OCI-LY7 (cell line): ENCODE data around the gene ISG20L2. TPM values are rescaled to one million over a fixed set of nuclear protein-coding genes. Genes with fewer than 3 reads are reported as not detected.

Source experiments
- BruUV-seq: library from RNA; stranded (reverse); fragments of 400-500 nt; replicated peaks from 2 replicates; lab custom pipeline; 2021; lab: Mats Ljungman, UMichigan
- CTCF ChIA-PET: fragments of 300-600 bp; sonication (Branson Sonifier 250); formaldehyde crosslinking; loops from one replicate; lab custom pipeline; 2022; ENCODE audit warnings: antibody characterized with exemption; ENCODE audit not compliant: unreplicated experiment; lab: Charles Lee
- POLR2A ChIA-PET: fragments of 300-600 bp; sonication (Branson Sonifier 250); formaldehyde crosslinking; loops from one replicate; lab custom pipeline; 2022; ENCODE audit warnings: antibody characterized with exemption; lab: Charles Lee
- DNase-seq: peaks from one replicate; pipeline ENCODE4 v3.0.0-alpha.2; 2015; ENCODE audit warnings: low spot score
- H2AFZ ChIP-seq: fragments of 200-600 bp; sonication (generic), shearing (Covaris generic); 2 replicates; pipeline ENCODE4 v1.6.1; 2014; ENCODE audit warnings: mild to moderate bottlenecking, antibody characterized with exemption, low read length, moderate library complexity
- H3K27ac ChIP-seq: fragments of 200-600 bp; sonication (generic); 2 replicates; pipeline ENCODE4 v1.5.1; 2014; ENCODE audit warnings: mixed run types, low read depth, mild to moderate bottlenecking, moderate library complexity, low read length, inconsistent platforms; ENCODE audit not compliant: poor library complexity, severe bottlenecking
- H3K36me3 ChIP-seq: fragments of 200-600 bp; sonication (generic); 2 replicates; pipeline ENCODE4 v1.6.1; 2014; ENCODE audit warnings: mild to moderate bottlenecking, antibody characterized with exemption, low read length, moderate library complexity, mixed read lengths; ENCODE audit not compliant: insufficient read depth
- H3K4me1 ChIP-seq: fragments of 200-600 bp; sonication (generic); 2 replicates; pipeline ENCODE4 v1.5.1; 2014; ENCODE audit warnings: mild to moderate bottlenecking, low read length; ENCODE audit not compliant: insufficient read depth, poor library complexity, severe bottlenecking
- H3K4me2 ChIP-seq: fragments of 200-600 bp; sonication (generic); 2 replicates; pipeline ENCODE4 v1.6.1; 2014; ENCODE audit warnings: mild to moderate bottlenecking, low read length
- H3K4me3 ChIP-seq: fragments of 200-600 bp; sonication (generic); 2 replicates; pipeline ENCODE4 v1.5.1; 2014; ENCODE audit warnings: mild to moderate bottlenecking, low read depth, low read length; ENCODE audit not compliant: poor library complexity, severe bottlenecking
- H3K79me2 ChIP-seq: fragments of 200-600 bp; sonication (generic); 2 replicates; pipeline ENCODE4 v1.6.1; 2016; ENCODE audit warnings: low read depth, mild to moderate bottlenecking, low read length, moderate library complexity, mixed read lengths; ENCODE audit not compliant: insufficient read depth
- H3K9me2 ChIP-seq: fragments of 200-600 bp; sonication (generic); 2 replicates; pipeline ENCODE4 v1.6.1; 2016; ENCODE audit warnings: mild to moderate bottlenecking, low read length, mixed read lengths; ENCODE audit not compliant: insufficient read depth
- H3K9me3 ChIP-seq: fragments of 200-600 bp; sonication (generic); 2 replicates; pipeline ENCODE4 v1.6.1; 2014; ENCODE audit warnings: mild to moderate bottlenecking, mixed run types, low read length, mixed read lengths
- H4K20me1 ChIP-seq: fragments of 200-600 bp; sonication (generic); 2 replicates; pipeline ENCODE4 v1.6.1; 2014; ENCODE audit warnings: mild to moderate bottlenecking, antibody characterized with exemption, low read length, moderate library complexity, mixed read lengths; ENCODE audit not compliant: insufficient read depth
- EZH2phosphoT487 ChIP-seq: fragments of 200-600 bp; sonication (generic); IDR thresholded peaks from 2 replicates; pipeline ENCODE4 v1.6.1; 2018; ENCODE audit warnings: low read depth, borderline replicate concordance, mild to moderate bottlenecking, mixed run types, antibody characterized with exemption, low read length, moderate library complexity, mixed read lengths
- intact Hi-C: fragments of 100-400 bp; cut with micrococcal nuclease; formaldehyde crosslinking; loops from one replicate; pipeline ENCODE4 v1.10.0; 2022; ENCODE audit not compliant: unreplicated experiment
- total RNA-seq, 2 experiments: library from RNA; depleted of rRNA in 1 of 2; stranded (reverse); fragments of >200 nt in 1 of 2; shearing (Covaris generic) in 1 of 2; gene quantifications; 2 replicates each; pipeline ENCODE4 v1.2.3, GENCODE V29; 2014 to 2022
- TF ChIP-seq, protein P1 (sequence below): fragments of 200-600 bp; sonication (generic); conservative IDR thresholded peaks from 2 replicates; pipeline ENCODE4 v1.5.1; 2014; ENCODE audit warnings: mild to moderate bottlenecking, antibody characterized with exemption, low read length, moderate library complexity, mixed read lengths

ISG20L2 gene
- total RNA-seq, 2 experiments from 2014 or later, result 37.9 to 74.1 TPM

DNA sequence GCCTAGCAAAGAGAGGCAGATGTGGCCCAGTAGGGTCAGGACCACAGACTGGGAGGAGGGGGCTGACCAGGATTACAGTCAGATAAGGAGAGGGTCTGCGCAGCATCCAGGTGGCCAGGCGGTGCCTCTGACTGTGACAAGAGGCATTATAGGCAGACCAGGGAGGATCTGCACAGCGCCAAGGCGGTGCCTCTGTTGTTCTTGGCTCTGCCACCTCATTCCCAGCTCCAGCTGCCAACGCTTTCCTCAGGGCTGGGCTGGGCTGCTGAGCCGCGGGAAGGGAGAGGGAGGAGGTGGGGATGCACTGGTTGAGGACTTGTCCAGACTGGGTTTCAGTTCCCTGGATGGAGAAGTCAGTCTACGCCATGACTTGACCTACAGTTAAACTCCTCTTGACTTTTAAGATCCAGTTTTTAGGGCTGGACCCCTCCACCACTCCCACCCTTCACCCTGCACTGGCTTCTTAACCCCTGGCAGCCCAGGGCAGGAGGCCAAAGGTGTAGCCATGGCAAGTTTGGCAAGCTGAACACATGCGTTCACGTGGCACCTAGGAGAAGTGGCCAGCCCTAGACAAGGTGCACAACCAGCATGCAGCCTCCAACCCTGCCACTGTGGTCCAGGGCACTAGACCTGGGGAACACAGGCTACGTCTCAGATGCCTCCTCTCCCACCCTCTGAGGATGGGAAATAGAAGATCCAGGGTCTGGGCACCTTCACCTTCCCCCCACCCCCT lies 18.6 kb downstream of the ISG20L2 start:
- TF ChIP-seq, protein P1, sequence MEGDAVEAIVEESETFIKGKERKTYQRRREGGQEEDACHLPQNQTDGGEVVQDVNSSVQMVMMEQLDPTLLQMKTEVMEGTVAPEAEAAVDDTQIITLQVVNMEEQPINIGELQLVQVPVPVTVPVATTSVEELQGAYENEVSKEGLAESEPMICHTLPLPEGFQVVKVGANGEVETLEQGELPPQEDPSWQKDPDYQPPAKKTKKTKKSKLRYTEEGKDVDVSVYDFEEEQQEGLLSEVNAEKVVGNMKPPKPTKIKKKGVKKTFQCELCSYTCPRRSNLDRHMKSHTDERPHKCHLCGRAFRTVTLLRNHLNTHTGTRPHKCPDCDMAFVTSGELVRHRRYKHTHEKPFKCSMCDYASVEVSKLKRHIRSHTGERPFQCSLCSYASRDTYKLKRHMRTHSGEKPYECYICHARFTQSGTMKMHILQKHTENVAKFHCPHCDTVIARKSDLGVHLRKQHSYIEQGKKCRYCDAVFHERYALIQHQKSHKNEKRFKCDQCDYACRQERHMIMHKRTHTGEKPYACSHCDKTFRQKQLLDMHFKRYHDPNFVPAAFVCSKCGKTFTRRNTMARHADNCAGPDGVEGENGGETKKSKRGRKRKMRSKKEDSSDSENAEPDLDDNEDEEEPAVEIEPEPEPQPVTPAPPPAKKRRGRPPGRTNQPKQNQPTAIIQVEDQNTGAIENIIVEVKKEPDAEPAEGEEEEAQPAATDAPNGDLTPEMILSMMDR, result no peak
- TF ChIP-seq EZH2phosphoT487, result no peak
- Histone ChIP-seq H4K20me1 (no peaks in the 10 kb centered on the region), H3K9me3 (no peaks in the 10 kb centered on the region), H3K36me3 (no peaks in the 10 kb centered on the region), H3K79me2 (no peaks in the 10 kb centered on the region), H3K27ac (no peak overlapping the region), H3K4me3 (no peak overlapping the region), H3K9me2 (no peaks in the 10 kb centered on the region), H2AFZ (no peak overlapping the region), H3K4me2 (no peak overlapping the region), H3K4me1 (peaks cover 17% of the 10 kb centered on the region)
- intact Hi-C loops, result no loop called here
- DNase-seq, result no peak
- BruUV-seq, result no TSS peak
- CTCF ChIA-PET, result no interaction called here
- POLR2A ChIA-PET, result no interaction called here

- Histone ChIP-seq H3K4me2 (no peak overlapping the region), H3K36me3 (no peaks in the 10 kb centered on the region), H4K20me1 (no peaks in the 10 kb centered on the region), H3K27ac (no peak overlapping the region), H3K79me2 (no peaks in the 10 kb centered on the region), H3K4me3 (no peak overlapping the region), H2AFZ (no peak overlapping the region), H3K9me3 (no peaks in the 10 kb centered on the region), H3K9me2 (no peaks in the 10 kb centered on the region), H3K4me1 (peaks cover 17% of the 10 kb centered on the region)
- no TSS peak for BruUV-seq
- ChIA-PET POLR2A (no interaction called here), CTCF (no interaction called here)
- DNase-seq, result no peak
- intact Hi-C loops, result no loop called here
- TF ChIP-seq, protein P1, result no peak
Measured at GRCh38 chr1:156709031-156709430, 19.5 kb downstream of the ISG20L2 start.

- BruUV-seq, result no TSS peak
- no peaks in the 10 kb centered on the region for H3K36me3 ChIP-seq
- peaks cover 17% of the 10 kb centered on the region for H3K4me1 ChIP-seq
- POLR2A ChIA-PET, result no interaction called here
- CTCF ChIA-PET, result interaction anchor here (1.0 kb wide), 1 partner anchor 17 kb away, joined by 3 read pairs; no protein-coding TSS in a partner anchor
- no peak overlapping the region for H3K4me2 ChIP-seq
- no peak overlapping the region for H3K27ac ChIP-seq
- DNase-seq, result no peak
- H3K79me2 ChIP-seq, result no peaks in the 10 kb centered on the region
- no peak for TF ChIP-seq EZH2phosphoT487
- TF ChIP-seq, protein P1, result no peak
- no peaks in the 10 kb centered on the region for H3K9me3 ChIP-seq
- no peaks in the 10 kb centered on the region for H3K9me2 ChIP-seq
- H3K4me3 ChIP-seq, result no peak overlapping the region
- H2AFZ ChIP-seq, result no peak overlapping the region
- H4K20me1 ChIP-seq, result no peaks in the 10 kb centered on the region
- intact Hi-C loops, result no loop called here
Measured at GRCh38 chr1:156708218-156708661, 20.3 kb downstream of the ISG20L2 start.
